ENCODE results near the gene MTA3.

The MTA3 gene

GRCh38 chr2:42545023-42545721 lies 23.3 kb upstream of the MTA3 start:
- no peak overlapping the region for H3K4me3 ChIP-seq (ENCODE audit: low read depth, low read length)
- no peak for TF ChIP-seq CTCF (IDR thresholded peaks at IDR 0.05; ENCODE audit: borderline replicate concordance, insufficient read depth, low read depth, low read length)

GRCh38 chr2:42545841-42546390 lies 22.5 kb upstream of the MTA3 start:
- no peak overlapping the region for H3K4me3 ChIP-seq (ENCODE audit: low read depth, low read length)
- TF ChIP-seq CTCF (IDR thresholded peaks at IDR 0.05; ENCODE audit: borderline replicate concordance, insufficient read depth, low read depth, low read length): no peak

- no peak overlapping the region for H3K4me3 ChIP-seq (ENCODE audit: low read depth, low read length)
- no peak for TF ChIP-seq CTCF (IDR thresholded peaks at IDR 0.05; ENCODE audit: borderline replicate concordance, insufficient read depth, low read depth, low read length)
These were observed 21.4 kb upstream of the MTA3 start for GRCh38 chr2:42547014-42547413.

- TF ChIP-seq CTCF (IDR thresholded peaks at IDR 0.05; ENCODE audit: borderline replicate concordance, insufficient read depth, low read depth, low read length): no peak
- H3K4me3 ChIP-seq (ENCODE audit: low read depth, low read length): no peak overlapping the region
These were observed 20.8 kb upstream of the MTA3 start for GRCh38 chr2:42547446-42548295.

- H3K4me3 ChIP-seq (ENCODE audit: low read depth, low read length): no peak overlapping the region
- TF ChIP-seq CTCF (IDR thresholded peaks at IDR 0.05; ENCODE audit: borderline replicate concordance, insufficient read depth, low read depth, low read length): no peak
These were observed 17.6 kb upstream of the MTA3 start for GRCh38 chr2:42550870-42551269.

- no peak overlapping the region for H3K4me3 ChIP-seq (ENCODE audit: low read depth, low read length)
- TF ChIP-seq CTCF (IDR thresholded peaks at IDR 0.05; ENCODE audit: borderline replicate concordance, insufficient read depth, low read depth, low read length): no peak
These were observed 14.0 kb upstream of the MTA3 start for GRCh38 chr2:42554392-42554791.

Measured in GM12875 (cell line).